HepG2 (cell line): ENCODE data around the gene NOC2L.

Experiments used
- JUNB ChIP-seq: sonication (generic); formaldehyde crosslinking; IDR thresholded peaks from 2 replicates; pipeline ENCODE4 v1.8.0; 2022; ENCODE audit warnings: missing genetic modification reagents, mild to moderate bottlenecking, borderline replicate concordance
- PHB2 ChIP-seq: fragments of 450-650 bp; IDR thresholded peaks from 2 replicates; pipeline ENCODE4 v1.6.1; 2018; ENCODE audit not compliant: partially characterized antibody
- ZKSCAN1 ChIP-seq: fragments of 150-350 bp; IDR thresholded peaks from 2 replicates; pipeline ENCODE4 v1.6.1; 2014; ENCODE audit warnings: low read length
- TF ChIP-seq, protein P1 (sequence below): sonication (generic); formaldehyde crosslinking; IDR thresholded peaks from 2 replicates; pipeline ENCODE4 v1.4.0; 2020; ENCODE audit warnings: missing genetic modification reagents, borderline replicate concordance
- TF ChIP-seq, protein P2 (sequence below): sonication (generic); formaldehyde crosslinking; IDR thresholded peaks from 2 replicates; pipeline ENCODE4 v1.5.0; 2020; ENCODE audit warnings: mild to moderate bottlenecking, missing genetic modification reagents, moderate library complexity

DNA sequence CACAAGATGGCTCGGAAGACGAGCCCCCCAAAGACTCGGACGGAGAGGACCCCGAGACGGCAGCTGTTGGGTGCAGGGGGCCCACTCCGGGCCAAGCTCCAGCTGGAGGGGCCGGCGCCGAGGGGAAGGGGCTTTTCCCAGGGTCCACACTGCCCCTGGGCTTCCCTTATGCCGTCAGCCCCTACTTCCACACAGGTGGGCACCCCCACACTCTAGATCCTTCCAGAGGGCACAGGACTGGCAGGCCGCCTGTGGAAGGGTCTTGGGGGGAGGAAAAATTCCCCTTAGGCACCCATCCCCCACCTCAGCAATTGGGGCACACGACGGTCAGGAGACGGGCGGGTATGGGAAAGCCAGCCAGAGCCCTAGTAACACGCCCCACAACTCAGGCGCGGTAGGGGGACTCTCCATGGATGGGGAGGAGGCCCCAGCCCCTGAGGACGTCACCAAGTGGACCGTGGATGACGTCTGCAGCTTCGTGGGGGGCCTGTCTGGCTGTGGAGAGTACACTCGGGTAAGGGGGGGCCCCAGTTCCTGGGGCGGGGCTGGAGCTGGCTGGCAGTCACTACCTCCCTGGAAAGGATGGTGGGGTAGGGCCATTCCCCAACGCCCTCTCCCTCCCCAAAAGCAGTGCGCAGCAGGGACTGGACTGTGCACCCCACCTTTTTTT is 16.1 kb downstream of the NOC2L start:
- TF ChIP-seq JUNB (CRISPR knock-in tag), result no peak
- TF ChIP-seq, protein P1, sequence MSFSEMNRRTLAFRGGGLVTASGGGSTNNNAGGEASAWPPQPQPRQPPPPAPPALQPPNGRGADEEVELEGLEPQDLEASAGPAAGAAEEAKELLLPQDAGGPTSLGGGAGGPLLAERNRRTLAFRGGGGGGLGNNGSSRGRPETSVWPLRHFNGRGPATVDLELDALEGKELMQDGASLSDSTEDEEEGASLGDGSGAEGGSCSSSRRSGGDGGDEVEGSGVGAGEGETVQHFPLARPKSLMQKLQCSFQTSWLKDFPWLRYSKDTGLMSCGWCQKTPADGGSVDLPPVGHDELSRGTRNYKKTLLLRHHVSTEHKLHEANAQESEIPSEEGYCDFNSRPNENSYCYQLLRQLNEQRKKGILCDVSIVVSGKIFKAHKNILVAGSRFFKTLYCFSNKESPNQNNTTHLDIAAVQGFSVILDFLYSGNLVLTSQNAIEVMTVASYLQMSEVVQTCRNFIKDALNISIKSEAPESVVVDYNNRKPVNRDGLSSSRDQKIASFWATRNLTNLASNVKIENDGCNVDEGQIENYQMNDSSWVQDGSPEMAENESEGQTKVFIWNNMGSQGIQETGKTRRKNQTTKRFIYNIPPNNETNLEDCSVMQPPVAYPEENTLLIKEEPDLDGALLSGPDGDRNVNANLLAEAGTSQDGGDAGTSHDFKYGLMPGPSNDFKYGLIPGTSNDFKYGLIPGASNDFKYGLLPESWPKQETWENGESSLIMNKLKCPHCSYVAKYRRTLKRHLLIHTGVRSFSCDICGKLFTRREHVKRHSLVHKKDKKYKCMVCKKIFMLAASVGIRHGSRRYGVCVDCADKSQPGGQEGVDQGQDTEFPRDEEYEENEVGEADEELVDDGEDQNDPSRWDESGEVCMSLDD (CRISPR knock-in tag), result no peak
- TF ChIP-seq ZKSCAN1, result no peak
- TF ChIP-seq, protein P2, sequence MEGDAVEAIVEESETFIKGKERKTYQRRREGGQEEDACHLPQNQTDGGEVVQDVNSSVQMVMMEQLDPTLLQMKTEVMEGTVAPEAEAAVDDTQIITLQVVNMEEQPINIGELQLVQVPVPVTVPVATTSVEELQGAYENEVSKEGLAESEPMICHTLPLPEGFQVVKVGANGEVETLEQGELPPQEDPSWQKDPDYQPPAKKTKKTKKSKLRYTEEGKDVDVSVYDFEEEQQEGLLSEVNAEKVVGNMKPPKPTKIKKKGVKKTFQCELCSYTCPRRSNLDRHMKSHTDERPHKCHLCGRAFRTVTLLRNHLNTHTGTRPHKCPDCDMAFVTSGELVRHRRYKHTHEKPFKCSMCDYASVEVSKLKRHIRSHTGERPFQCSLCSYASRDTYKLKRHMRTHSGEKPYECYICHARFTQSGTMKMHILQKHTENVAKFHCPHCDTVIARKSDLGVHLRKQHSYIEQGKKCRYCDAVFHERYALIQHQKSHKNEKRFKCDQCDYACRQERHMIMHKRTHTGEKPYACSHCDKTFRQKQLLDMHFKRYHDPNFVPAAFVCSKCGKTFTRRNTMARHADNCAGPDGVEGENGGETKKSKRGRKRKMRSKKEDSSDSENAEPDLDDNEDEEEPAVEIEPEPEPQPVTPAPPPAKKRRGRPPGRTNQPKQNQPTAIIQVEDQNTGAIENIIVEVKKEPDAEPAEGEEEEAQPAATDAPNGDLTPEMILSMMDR (CRISPR knock-in tag), result no peak
- TF ChIP-seq PHB2, result no peak
